Tibial nerve (tissue), 4 donors: Measurements from ENCODE around the gene PCDHA8.
"Not testable (repeated sequence)": the region's sequence is repeated elsewhere in the genome, so short reads cannot be mapped to it uniquely, and the experiment has no call there.

Experiments used
- CTCF ChIP-seq, 5 experiments: fragments of 200-600 bp in 3 of 5; fragments of 450-650 bp in 2 of 5; sonication (generic) in 3 of 5; IDR thresholded peaks; one replicate each; pipeline ENCODE4 v1.5.1; 2016 to 2019; ENCODE audit warnings: antibody characterized with exemption in 5 of 5, mild to moderate bottlenecking in 3 of 5, moderate library complexity in 2 of 5
- EP300 ChIP-seq, 2 donors: sonication (generic); formaldehyde crosslinking; IDR thresholded peaks; one replicate each; pipeline ENCODE4 v1.6.1; 2017; ENCODE audit warnings: antibody characterized with exemption in 2 of 2, mild to moderate bottlenecking in 1 of 2
- POLR2A ChIP-seq, 2 donors: fragments of 450-650 bp; IDR thresholded peaks; one replicate each; pipeline ENCODE4 v1.6.1; 2017; ENCODE audit warnings: antibody characterized with exemption in 2 of 2, mild to moderate bottlenecking in 2 of 2, moderate library complexity in 2 of 2

- TF ChIP-seq CTCF, POLR2A, EP300 (IDR thresholded peaks at IDR 0.05): not testable (repeated sequence)
These were observed 44.8 kb upstream of the PCDHA8 start for GRCh38 chr5:140796072-140796717.
